Pancreas (tissue), 10 donors: Measurements from ENCODE around the gene CD34. TPM values are rescaled to one million over a fixed set of nuclear protein-coding genes. Genes with fewer than 3 reads are reported as not detected.

ENCODE experiments used
- ATAC-seq, 4 donors: fragments of 200-7000 bp; cut with Tn5 transposase; one replicate each; pipeline versions ENCODE4 v1.8.0 to v1.9.1; 2020; ENCODE audit warnings: mild to moderate bottlenecking in 4 of 4, moderate library complexity in 4 of 4
- DNase-seq, 6 donors: peaks; one replicate each; pipeline ENCODE4 v3.0.0-alpha.2; 2020
- FAIRE-seq: peaks from 2 replicates; lab custom pipeline; 2012; peaks lifted over from hg19 to GRCh38; lab: Jason Lieb, UNC
- H3K27ac ChIP-seq, 4 donors: fragments of 200-600 bp; sonication (generic); 1 replicate in 3 of 4; 2 replicates in 1 of 4; pipeline versions ENCODE4 v1.5.0 to v1.8.0; 2020
- H3K27me3 ChIP-seq, 4 donors: fragments of 200-600 bp; one replicate each; pipeline ENCODE4 v1.8.0; 2021
- H3K36me3 ChIP-seq, 3 donors: fragments of 200-600 bp; sonication (generic) in 1 of 3; one replicate each; pipeline versions ENCODE4 v1.5.0 to v1.8.0; 2020 to 2021
- H3K4me1 ChIP-seq, 3 donors: fragments of 200-600 bp; one replicate each; pipeline ENCODE4 v1.8.0; 2021
- H3K4me3 ChIP-seq, 4 donors: fragments of 200-600 bp; sonication (generic) in 2 of 4; one replicate each; pipeline versions ENCODE4 v1.5.0 to v1.8.0; 2020 to 2021
- H3K9me3 ChIP-seq, 4 donors: fragments of 200-600 bp; one replicate each; pipeline ENCODE4 v1.8.0; 2021
- CTCF ChIP-seq, 4 donors: fragments of 200-600 bp; sonication (generic) in 3 of 4; IDR thresholded peaks; one replicate each; pipeline versions ENCODE4 v1.5.0 to v1.8.0; 2021; ENCODE audit warnings: antibody characterized with exemption in 4 of 4
- WGBS, 2 donors: extraction: QIAGEN DNeasy Blood & Tissue Kit; methylation state at CpG; one replicate each; pipeline ENCODE4 v1.1.7; 2013; 5-methylcytosine and 5-hydroxymethylcytosine counted together
- intact Hi-C, 3 donors: fragments of 100-400 bp; cut with DNase I; formaldehyde crosslinking; loops; one replicate each; pipeline versions ENCODE4 v1.11.1 to v1.14.2; 2022
- polyA plus RNA-seq, 2 donors: library from polyadenylated mRNA; stranded (reverse); fragments of 200-250 nt; gene quantifications; one replicate each; pipeline ENCODE4 v1.2.3, GENCODE V29; 2013
- total RNA-seq, 6 donors: library from RNA; stranded (reverse); fragmentation: NEBNext Ultra II Directional in 4 of 6; extraction: Animal tissue kit (Norgen Biotek cat#: 25700) in 4 of 6; gene quantifications; one replicate each; pipeline versions ENCODE4 v1.2.1 to v1.2.4, GENCODE V29; 2021 to 2023
- donor health status: healthy with polysubstance abuse.
- donor health status: DM: no; HTN: no; CAD: no; lungs with moderate emphysema.
- donor health status: DM: no; HTN: no; CAD: no.
- donor health status: control.
- donor health status: control.
- donor health status: Bipolar disorder and iron deficiency.
- donor health status: DM: yes; HTN: yes; CAD: no.
- donor health status: DM: no; HTN: no; CAD: no.
- donor health status: DM: no; HTN: no; CAD: no.
- donor health status: DM: yes; HTN: yes; CAD: no.

The CD34 gene
- total and polyA plus RNA-seq, 8 donors, result 5.2 to 11.9 (median 8.1) TPM

GRCh38 chr1:207851696-207852095 is 59.2 kb downstream of the CD34 start:
- Histone ChIP-seq H3K4me3 (no peak overlapping the region), H3K4me1 (peaks cover 0 to 10% (median 0%) of the 10 kb centered on the region in 3 donors), H3K36me3 (no peaks in the 10 kb centered on the region), H3K9me3 (no peaks in the 10 kb centered on the region), H3K27ac (no peak overlapping the region), H3K27me3 (no peaks in the 10 kb centered on the region)
- ATAC-seq (no peak), DNase-seq (no peak), FAIRE-seq (no peak)
- intact Hi-C loops, result no loop called here
- TF ChIP-seq CTCF (IDR thresholded peaks at IDR 0.05), result no peak
- WGBS, 2 donors, result 83 to 87% methylated on average over 4 of the region's 4 CpGs

GRCh38 chr1:207850621-207851407 is 60.1 kb downstream of the CD34 start:
- ATAC-seq, result peak in 1 of 4 donors; percentile 10
- no peak overlapping the region for H3K27ac ChIP-seq

GRCh38 chr1:207849646-207850045 is 61.3 kb downstream of the CD34 start:
- no peak overlapping the region for H3K27ac ChIP-seq
- intact Hi-C loops, result no loop called here

More at GRCh38 chr1:207850621-207851407, 60.1 kb downstream of the CD34 start:
- peaks cover 0 to 10% (median 0%) of the 10 kb centered on the region in 3 donors for H3K4me1 ChIP-seq
- no peaks in the 10 kb centered on the region for H3K27me3 ChIP-seq
- 78 to 92% methylated on average over 7 of the region's 7 CpGs for WGBS, 2 donors
- DNase-seq (no peak), FAIRE-seq (no peak)
- no peaks in the 10 kb centered on the region for H3K36me3 ChIP-seq
- no peak overlapping the region for H3K4me3 ChIP-seq
- no peak for TF ChIP-seq CTCF (IDR thresholded peaks at IDR 0.05)
- intact Hi-C loops, result no loop called here
- no peaks in the 10 kb centered on the region for H3K9me3 ChIP-seq

GRCh38 chr1:207849016-207849415 is 61.9 kb downstream of the CD34 start:
- WGBS, 2 donors, result 35 to 49% methylated on average over 3 of the region's 3 CpGs
- no peak for ATAC-seq
- H3K36me3 ChIP-seq, result no peaks in the 10 kb centered on the region

More at GRCh38 chr1:207849646-207850045, 61.3 kb downstream of the CD34 start:
- TF ChIP-seq CTCF (IDR thresholded peaks at IDR 0.05), result no peak
- FAIRE-seq (no peak), ATAC-seq (no peak), DNase-seq (no peak)
- Histone ChIP-seq H3K27me3 (no peaks in the 10 kb centered on the region), H3K4me1 (peaks cover 0 to 17% (median 4%) of the 10 kb centered on the region in 3 donors), H3K4me3 (no peak overlapping the region), H3K36me3 (no peaks in the 10 kb centered on the region), H3K9me3 (no peaks in the 10 kb centered on the region)
- WGBS, 2 donors, result 85 to 86% methylated on average over 8 of the region's 8 CpGs

More at GRCh38 chr1:207849016-207849415, 61.9 kb downstream of the CD34 start:
- TF ChIP-seq CTCF (IDR thresholded peaks at IDR 0.05), result no peak
- no peak for FAIRE-seq
- H3K9me3 ChIP-seq, result no peaks in the 10 kb centered on the region
- intact Hi-C loops, result no loop called here
- no peak overlapping the region for H3K27ac ChIP-seq
- no peak overlapping the region for H3K4me3 ChIP-seq
- no peak for DNase-seq
- no peaks in the 10 kb centered on the region for H3K27me3 ChIP-seq
- peaks cover 0 to 17% (median 4%) of the 10 kb centered on the region in 3 donors for H3K4me1 ChIP-seq
